Measurements from ENCODE around the gene TF.

Gene TF

GRCh38 chr3:133747907-133748639, 1.9 kb downstream of the TF start:
- no peak for DNase-seq

GRCh38 chr3:133749427-133750258, 3.5 kb downstream of the TF start:
- DNase-seq = no peak

GRCh38 chr3:133750259-133750656, 4.1 kb downstream of the TF start:
- peak; percentile 91 to 97 for DNase-seq

- no peak for DNase-seq
These were observed 7.0 kb downstream of the TF start for GRCh38 chr3:133753107-133753778.

- no peak for DNase-seq
These were observed 7.6 kb downstream of the TF start for GRCh38 chr3:133753779-133754164.

- DNase-seq = no peak
These were observed 8.3 kb downstream of the TF start for GRCh38 chr3:133754455-133754854.

GRCh38 chr3:133754973-133755828, 9.0 kb downstream of the TF start:
- DNase-seq = no peak

- DNase-seq = peak; percentile 78 to 92
These were observed 10.8 kb downstream of the TF start for GRCh38 chr3:133756716-133757694.

GRCh38 chr3:133757701-133758567, 11.7 kb downstream of the TF start:
- DNase-seq = no peak

- DNase-seq = no peak
These were observed 12.4 kb downstream of the TF start for GRCh38 chr3:133758568-133758928.

- DNase-seq = peak in 1 of 2 experiments; percentile 19
These were observed 13.0 kb downstream of the TF start for GRCh38 chr3:133758964-133759739.

GRCh38 chr3:133759740-133760305, 13.6 kb downstream of the TF start:
- no peak for DNase-seq

- no peak for DNase-seq
These were observed 14.7 kb downstream of the TF start for GRCh38 chr3:133760916-133761315.

GRCh38 chr3:133761605-133762484, 15.7 kb downstream of the TF start:
- DNase-seq = no peak

- no peak for DNase-seq
These were observed 16.3 kb downstream of the TF start for GRCh38 chr3:133762539-133762938.

GRCh38 chr3:133763797-133764683, 17.8 kb downstream of the TF start:
- DNase-seq = peak in 1 of 2 experiments; percentile 48

GRCh38 chr3:133765256-133765655, 19.1 kb downstream of the TF start:
- no peak for DNase-seq

All from NCI-H524 (cell line).